Bone marrow (tissue), 2 donors: ENCODE results near the gene RAB33A.

ENCODE experiments used
- DNase-seq, 2 donors: peaks; one replicate each; lab custom pipeline; 2025; lab: John Stamatoyannopoulos, UW

RAB33A gene

DNA sequence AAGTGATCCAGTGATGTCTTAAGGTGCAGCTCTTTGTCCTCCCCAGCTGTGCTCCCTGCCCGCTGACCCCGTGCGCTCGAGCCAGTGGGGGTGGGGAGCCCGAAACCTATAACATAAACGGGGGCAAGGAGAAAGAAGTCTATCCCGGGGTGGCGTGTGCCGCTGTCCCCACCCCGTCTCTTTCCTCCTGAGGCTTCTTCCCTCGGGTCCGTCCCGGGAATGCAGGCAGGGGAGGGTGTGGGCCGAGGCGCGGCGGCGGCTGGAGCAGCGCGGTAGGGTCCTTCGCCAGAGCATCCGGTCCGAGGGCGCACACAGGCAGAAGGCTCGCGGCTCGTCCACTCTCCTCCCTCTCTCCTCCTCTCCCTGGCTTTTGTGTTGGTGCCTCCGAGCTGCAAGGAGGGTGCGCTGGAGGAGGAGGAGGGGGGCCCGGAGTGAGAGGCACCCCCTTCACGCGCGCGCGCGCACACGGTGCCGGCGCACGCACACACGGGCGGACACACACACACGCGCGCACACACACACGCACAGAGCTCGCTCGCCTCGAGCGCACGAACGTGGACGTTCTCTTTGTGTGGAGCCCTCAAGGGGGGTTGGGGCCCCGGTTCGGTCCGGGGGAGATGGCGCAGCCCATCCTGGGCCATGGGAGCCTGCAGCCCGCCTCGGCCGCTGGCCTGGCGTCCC lies at the start of gene RAB33A:
Gene RAB33A, plus strand, starts transcription at position 517 of the 681 bp plus-strand sequence. Its CDS starts 101 bp downstream, at position 618.
- no peak for DNase-seq

- DNase-seq = no peak
These were observed 47.2 kb upstream of the RAB33A start for GRCh38 chrX:130124577-130124976.

GRCh38 chrX:130125091-130125874 lies 46.5 kb upstream of the RAB33A start:
- no peak for DNase-seq

DNA sequence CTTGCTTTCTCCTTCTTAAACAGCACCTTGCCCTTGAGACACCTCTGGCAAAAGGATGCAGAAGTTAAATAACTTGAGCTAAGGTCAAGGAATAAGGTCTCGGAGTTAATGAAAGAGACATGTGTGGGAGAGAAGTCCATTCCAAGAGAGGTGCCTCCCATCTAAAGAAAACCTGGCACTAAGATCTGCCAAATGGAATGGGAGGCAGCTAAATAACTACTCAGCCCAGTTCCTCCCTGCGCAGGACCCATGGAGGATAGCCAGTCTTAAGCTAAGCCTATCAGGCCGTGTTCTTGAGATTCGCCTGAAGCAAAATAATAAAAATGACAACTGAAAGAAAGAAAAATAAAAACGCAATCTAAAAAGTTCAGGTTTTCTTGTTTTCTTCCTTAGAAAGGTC lies 40.8 kb upstream of the RAB33A start:
- no peak for DNase-seq

DNA sequence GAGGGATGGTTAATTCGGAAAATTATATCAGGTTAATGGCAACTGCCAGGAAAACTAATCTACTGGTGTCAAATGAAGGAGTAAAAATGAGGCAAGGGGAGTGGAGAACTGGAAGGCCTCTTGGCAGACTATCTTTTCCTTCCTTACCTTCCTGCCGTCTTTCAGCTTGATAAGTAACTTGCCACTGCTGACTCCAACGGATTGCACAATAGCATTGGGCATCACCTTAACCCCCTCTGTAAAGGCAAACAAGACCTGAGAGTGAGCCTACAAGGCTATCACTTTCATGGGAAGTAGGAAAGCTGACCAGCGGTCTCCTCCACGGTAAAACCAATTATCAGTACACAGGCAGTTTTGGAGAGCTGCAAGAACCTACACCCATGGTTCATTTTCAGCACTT lies 35.3 kb upstream of the RAB33A start:
- DNase-seq = no peak

GRCh38 chrX:130136961-130137360 lies 34.8 kb upstream of the RAB33A start:
- DNase-seq = no peak

DNA sequence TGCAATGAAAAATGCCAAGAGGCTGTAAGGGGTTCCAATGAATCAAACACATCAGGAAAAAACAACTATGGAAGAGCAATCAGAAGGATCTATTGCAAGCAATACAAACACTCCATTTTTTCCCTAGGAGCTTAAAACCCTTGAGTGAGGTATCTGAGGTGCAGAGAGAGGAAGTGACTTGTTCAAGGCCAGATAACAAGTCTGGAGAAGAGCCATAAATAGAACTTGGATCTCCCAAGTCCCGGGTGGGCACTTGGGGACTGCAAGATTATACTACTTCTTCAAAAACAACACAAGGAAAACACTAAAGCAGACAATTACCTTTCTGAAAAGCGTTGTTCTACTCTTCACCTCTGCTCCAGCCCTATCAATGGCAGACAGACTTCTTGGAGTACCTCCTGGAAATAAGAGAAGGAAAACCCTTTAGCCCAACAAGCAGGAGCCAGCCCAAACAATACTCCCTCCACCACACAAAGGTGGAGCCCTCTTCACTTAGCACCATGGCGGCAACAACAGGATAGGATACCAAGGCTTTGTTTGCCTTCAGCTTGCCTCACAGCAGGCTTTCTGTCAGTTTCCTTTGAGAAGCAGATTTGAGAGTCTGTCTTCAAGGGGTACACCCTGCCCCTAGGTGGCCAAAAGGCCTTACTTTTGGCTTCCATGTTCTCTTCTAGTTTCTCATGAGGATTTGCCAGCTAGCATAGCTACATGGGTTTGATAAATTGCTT lies 32.1 kb upstream of the RAB33A start:
- no peak for DNase-seq

DNA sequence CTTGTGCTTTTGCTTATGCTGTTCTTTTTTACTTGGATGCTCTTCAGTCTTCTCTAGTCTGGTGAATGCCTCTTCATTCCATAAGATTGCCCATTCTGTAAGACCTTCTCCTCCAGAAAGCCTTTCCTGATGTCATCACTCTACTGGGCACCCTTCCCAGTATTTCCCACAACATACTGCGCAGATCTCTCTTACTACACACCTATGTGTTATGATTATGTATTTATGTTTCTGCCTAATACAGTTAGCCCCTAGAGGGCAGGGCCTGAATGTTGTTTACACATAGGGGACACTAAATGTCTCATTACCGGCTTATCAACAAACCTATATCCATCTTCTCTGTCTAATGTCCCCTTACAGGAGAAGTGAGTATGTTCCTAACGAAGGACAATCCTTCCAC lies 27.3 kb upstream of the RAB33A start:
- no peak for DNase-seq

- no peak for DNase-seq
These were observed 26.6 kb upstream of the RAB33A start for GRCh38 chrX:130145123-130145522.

- peak in 1 of 2 donors; percentile 6 for DNase-seq
These were observed 24.1 kb upstream of the RAB33A start for GRCh38 chrX:130147631-130148030.

GRCh38 chrX:130155564-130155963 lies 16.2 kb upstream of the RAB33A start:
- no peak for DNase-seq

DNA sequence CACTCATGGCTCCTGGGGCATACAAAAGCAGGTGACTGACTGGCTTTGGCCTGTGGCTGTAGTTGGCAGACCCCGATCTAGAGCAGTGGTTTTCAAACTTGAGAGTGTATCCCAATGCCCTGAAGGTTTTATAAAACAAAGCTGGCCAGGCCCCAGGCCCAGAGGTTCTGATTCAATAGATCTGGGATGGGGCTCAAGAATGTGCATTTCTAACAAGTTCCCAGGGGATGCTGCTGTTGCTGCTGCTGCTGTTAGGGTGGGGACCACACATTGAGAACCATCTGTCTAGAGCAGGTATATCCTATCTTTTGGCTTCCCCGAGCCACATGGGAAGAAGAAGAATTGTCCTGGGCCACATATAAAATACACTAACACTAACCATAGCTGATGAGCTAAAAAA lies 13.5 kb upstream of the RAB33A start:
- no peak for DNase-seq

DNA sequence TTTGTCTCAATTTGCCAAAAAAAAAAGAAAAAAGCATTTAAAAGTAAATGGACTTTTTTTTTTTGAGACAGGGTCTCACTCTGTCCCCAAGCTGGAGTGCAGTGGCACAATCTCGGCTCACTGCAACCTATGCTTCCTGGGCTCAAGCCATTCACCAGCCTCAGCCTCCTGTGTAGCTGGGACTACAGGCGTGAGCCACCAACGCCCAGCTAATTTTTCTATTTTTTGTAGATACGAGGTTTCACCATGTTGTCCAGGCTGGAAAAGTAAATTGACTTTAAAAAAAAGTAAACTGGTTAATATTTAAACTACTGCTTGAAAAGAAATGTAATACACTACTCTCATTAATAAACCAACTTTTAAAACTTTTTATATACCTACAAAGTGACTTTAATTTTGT lies 12.0 kb upstream of the RAB33A start:
- DNase-seq = no peak

GRCh38 chrX:130162094-130162735 lies 9.5 kb upstream of the RAB33A start:
- DNase-seq = no peak

GRCh38 chrX:130163398-130163797 lies 8.4 kb upstream of the RAB33A start:
- no peak for DNase-seq

DNA sequence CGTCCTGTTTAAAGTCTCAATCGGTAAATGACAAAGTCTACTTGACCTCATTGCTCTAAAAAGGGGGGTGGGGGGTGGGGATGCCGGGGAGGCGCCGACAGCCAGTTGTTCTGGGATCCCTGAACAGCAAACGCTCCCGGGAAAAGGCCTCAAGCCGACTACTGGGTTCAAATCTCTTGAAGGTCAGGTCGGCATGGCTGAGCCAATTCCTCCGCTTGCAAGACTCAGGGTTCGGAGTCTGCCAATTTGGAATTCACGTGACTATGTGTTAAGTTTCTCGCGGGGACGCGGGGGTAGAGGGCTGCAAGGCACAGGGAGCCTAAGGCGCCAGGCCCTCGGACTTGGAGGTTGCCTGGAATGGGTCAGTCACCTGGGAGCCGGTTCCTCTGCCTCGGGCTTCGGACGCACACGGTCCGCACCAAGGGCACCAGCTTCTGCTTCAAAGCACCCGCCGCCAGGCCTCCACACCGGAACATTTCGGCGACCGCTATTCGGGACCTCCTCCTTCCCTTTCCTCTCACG lies 6.5 kb upstream of the RAB33A start:
- DNase-seq = no peak

DNA sequence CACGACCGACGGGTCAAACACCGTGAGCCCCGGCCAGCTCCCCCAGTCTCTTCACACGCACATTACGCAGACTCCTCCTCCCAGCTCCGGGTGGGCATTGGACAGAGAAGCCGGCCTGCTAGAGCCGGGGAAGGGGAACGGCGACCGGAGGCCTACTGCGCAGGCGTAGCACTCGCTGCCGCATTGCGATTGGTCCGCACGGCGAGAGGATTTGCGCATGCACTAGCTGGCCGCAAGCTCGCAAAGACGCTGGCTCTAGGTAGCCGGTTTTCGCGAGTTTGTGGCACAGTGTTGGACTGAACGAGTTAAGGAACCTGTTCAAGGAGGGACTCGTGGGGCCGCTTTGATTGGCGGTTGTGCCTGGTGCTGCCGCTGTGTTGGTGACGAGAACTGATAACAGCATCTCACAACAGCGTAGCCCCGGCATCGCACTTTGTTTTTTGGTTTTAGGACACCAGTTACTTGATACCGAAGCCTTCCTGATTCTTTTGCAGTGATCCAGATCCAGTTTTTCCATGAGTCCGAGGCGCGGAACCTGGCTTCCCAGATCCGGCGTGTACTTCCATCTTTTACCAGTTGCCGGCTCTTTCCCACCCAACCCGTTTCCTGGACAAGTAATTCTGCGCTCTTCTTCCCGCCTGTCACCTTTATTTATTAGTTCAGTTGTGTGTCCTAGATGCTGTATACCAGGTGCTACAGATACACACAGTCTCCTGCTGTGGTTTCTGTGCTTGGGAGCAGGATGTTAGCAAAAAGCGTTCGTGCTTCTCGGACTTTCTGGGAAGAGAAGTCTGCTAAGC lies 5.9 kb upstream of the RAB33A start, which contains the start of gene AIFM1:
Gene AIFM1, minus strand, starts transcription at position 139 of the 800 bp plus-strand sequence. CDS start 185 bp downstream, outside the sequence.
- peak; percentile 60 to 84 for DNase-seq

DNA sequence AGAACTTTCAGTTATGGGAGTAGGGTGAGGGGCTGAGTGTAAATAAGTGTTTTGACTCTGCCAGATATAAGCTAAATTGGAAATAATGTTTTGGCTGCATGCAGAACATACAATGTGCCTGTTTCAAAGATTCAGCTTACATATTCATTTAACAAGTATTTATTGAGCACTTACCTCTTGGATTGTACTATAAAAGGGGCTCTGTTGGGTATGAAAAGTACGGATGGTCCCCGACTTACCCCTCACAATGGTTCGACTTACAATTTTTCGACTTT lies 5.3 kb upstream of the RAB33A start:
- DNase-seq = no peak

- DNase-seq = no peak
These were observed 4.7 kb upstream of the RAB33A start for GRCh38 chrX:130167040-130167439.

DNA sequence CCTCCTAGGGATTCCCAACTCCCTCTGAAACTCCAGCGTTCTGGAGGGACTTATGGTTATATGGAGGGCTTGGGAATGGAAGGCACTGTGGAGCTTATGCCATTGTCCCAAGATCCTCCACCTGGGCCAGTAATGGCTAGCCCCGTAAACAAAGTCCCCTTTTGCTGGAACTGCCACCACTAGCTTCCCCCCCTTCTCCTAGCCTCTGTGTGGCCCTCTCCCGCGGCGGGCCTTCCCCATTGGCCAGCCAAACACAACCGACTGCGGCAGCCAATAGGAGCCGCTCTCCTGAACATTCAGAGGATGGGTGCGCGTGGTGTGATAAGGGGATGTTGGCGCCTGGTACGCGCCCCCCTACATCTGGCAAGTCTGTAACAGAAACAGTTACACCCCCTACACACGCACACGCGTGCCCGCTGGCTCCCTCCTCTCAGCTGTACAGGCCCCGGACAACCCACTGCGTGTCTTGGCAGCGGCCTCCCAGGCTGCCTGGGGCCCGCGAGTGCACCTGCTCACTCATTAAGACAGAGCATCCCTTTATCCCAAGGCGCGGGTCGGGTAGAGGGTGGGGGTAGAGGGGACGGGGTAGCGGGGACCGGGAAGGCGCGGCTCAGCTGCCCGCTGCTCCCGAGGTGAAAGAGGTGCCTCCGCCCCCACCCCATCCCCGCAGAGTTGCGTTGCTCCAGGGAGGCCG lies 863 bp upstream of the RAB33A start:
- DNase-seq = peak in 1 of 2 donors; percentile 47
